RWPE2 (cell line): ENCODE results near the gene ITGB3.

Source experiments
- ATAC-seq: fragments of 200-7000 bp; cut with Tn5 transposase; 3 replicates; pipeline ENCODE4 v1.9.1; 2021; ENCODE audit warnings: low read depth
- DNase-seq: peaks from one replicate; pipeline ENCODE4 v3.0.0-alpha.2; 2020; ENCODE audit warnings: low spot score
- H3K27ac ChIP-seq: fragments of 450-650 bp; 2 replicates; pipeline ENCODE4 v1.5.1; 2017; ENCODE audit warnings: mild to moderate bottlenecking; ENCODE audit not compliant: poor library complexity, severe bottlenecking
- H3K27me3 ChIP-seq: fragments of 250-450 bp; sonication (Bioruptor Pico); 2 replicates; pipeline ENCODE4 v1.5.1; 2021; ENCODE audit warnings: mild to moderate bottlenecking, moderate library complexity; ENCODE audit not compliant: insufficient read depth, poor library complexity, severe bottlenecking
- H3K36me3 ChIP-seq: fragments of 250-450 bp; sonication (Bioruptor Pico); 2 replicates; pipeline ENCODE4 v1.5.1; 2020; ENCODE audit warnings: low read depth, mild to moderate bottlenecking, moderate library complexity
- H3K4me1 ChIP-seq: fragments of 250-450 bp; sonication (Bioruptor Pico); 2 replicates; pipeline ENCODE4 v1.5.1; 2021; ENCODE audit warnings: mild to moderate bottlenecking, moderate library complexity; ENCODE audit not compliant: insufficient read depth, poor library complexity, severe bottlenecking
- H3K4me3 ChIP-seq: fragments of 250-450 bp; sonication (Bioruptor Pico); 2 replicates; pipeline ENCODE4 v1.5.1; 2021; ENCODE audit warnings: mild to moderate bottlenecking, moderate library complexity; ENCODE audit not compliant: severe bottlenecking
- H3K9me3 ChIP-seq: fragments of 250-450 bp; sonication (Bioruptor Pico); 2 replicates; pipeline ENCODE4 v1.5.1; 2021; ENCODE audit warnings: mild to moderate bottlenecking, moderate library complexity; ENCODE audit not compliant: severe bottlenecking
- CTCF ChIP-seq: fragments of 450-650 bp; IDR thresholded peaks from one replicate; pipeline ENCODE4 v1.5.1; 2017; ENCODE audit warnings: mild to moderate bottlenecking, moderate library complexity; ENCODE audit not compliant: poor library complexity, severe bottlenecking

Gene ITGB3

DNA sequence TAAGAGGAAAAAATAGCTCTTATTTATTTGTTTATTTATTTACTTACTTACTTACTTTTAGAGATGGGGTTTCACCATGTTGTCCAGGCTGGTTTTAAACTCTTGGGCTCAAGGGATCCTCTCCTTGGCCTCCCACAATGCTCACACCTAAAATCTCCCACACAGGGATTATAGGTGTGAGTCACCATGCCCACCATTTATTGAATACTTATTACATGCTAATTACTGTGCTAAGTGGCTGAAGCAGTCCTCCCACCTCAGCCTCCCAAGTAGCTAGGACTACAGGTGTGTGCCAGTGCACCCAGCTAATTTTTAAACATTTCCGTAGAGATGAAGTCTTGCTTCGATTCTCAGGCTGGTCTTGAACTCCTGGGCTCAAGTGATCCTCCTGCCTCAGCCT is 11.0 kb upstream of the ITGB3 start:
- Histone ChIP-seq H3K36me3 (no peaks in the 10 kb centered on the region), H3K27me3 (no peaks in the 10 kb centered on the region), H3K4me3 (no peak overlapping the region), H3K9me3 (no peaks in the 10 kb centered on the region), H3K4me1 (peaks cover 9% of the 10 kb centered on the region), H3K27ac (no peak overlapping the region)
- ATAC-seq = no peak
- TF ChIP-seq CTCF = no peak
- DNase-seq = no peak

- Histone ChIP-seq H3K27me3 (no peaks in the 10 kb centered on the region), H3K36me3 (no peaks in the 10 kb centered on the region), H3K27ac (no peak overlapping the region), H3K9me3 (no peaks in the 10 kb centered on the region), H3K4me1 (peaks cover 9% of the 10 kb centered on the region), H3K4me3 (no peak overlapping the region)
- DNase-seq = no peak
- no peak for ATAC-seq
- TF ChIP-seq CTCF = no peak
Measured at GRCh38 chr17:47243737-47244598, 9.7 kb upstream of the ITGB3 start.

GRCh38 chr17:47244697-47245096 is 8.9 kb upstream of the ITGB3 start:
- no peak overlapping the region for H3K27ac ChIP-seq
- TF ChIP-seq CTCF = no peak
- ATAC-seq (no peak), DNase-seq (no peak)
- H3K9me3 ChIP-seq = no peaks in the 10 kb centered on the region
- no peaks in the 10 kb centered on the region for H3K36me3 ChIP-seq
- H3K27me3 ChIP-seq = no peaks in the 10 kb centered on the region
- H3K4me1 ChIP-seq = peaks cover 9% of the 10 kb centered on the region
- H3K4me3 ChIP-seq = no peak overlapping the region

DNA sequence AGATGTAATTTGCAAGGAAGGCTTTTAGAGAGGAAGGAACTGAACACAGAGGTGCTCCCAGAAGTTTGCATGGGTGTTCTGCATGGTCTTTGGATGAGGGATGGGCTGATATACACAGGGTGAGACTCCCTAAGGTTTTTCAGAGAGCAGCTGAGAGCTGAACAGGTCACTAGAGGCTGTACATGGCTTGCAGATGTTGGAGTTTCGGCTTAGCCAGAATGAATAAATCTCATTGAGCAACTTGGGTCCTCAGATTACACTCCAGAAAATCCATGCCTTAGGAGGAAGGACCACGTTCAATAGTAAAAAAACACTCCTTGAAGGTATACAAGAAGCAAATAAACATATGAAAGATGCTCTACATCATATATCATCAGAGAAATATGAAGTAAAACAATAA is 7.5 kb upstream of the ITGB3 start:
- Histone ChIP-seq H3K36me3 (no peaks in the 10 kb centered on the region), H3K27ac (no peak overlapping the region), H3K4me3 (no peak overlapping the region), H3K27me3 (no peaks in the 10 kb centered on the region), H3K9me3 (no peaks in the 10 kb centered on the region), H3K4me1 (no peaks in the 10 kb centered on the region)
- ATAC-seq (no peak), DNase-seq (no peak)
- TF ChIP-seq CTCF = no peak

DNA sequence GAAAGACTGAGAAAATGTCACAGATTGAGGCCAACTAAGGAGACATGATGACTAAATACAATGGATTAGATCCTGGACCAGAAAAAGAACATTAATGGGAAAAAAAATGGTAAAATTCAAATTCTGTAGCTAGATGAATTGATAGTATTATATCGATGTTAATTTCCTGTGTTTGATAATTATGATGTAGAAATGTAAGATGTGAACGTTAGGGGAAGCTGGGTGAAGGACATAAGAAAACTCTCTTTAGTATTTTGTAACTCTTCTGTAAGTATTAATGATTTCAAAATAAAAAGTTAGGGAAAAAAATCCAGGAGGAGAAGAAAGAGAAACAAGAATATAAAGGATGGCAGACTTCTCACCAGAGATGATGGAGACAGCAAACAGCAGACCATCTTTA is 2.8 kb upstream of the ITGB3 start:
- H3K27ac ChIP-seq = no peak overlapping the region
- no peak for TF ChIP-seq CTCF
- DNase-seq (no peak), ATAC-seq (no peak)
- no peaks in the 10 kb centered on the region for H3K4me1 ChIP-seq
- no peak overlapping the region for H3K4me3 ChIP-seq
- H3K9me3 ChIP-seq = no peaks in the 10 kb centered on the region
- no peaks in the 10 kb centered on the region for H3K36me3 ChIP-seq
- H3K27me3 ChIP-seq = no peaks in the 10 kb centered on the region
